ENCODE results near the gene PPP2R2C.

PPP2R2C gene

DNA sequence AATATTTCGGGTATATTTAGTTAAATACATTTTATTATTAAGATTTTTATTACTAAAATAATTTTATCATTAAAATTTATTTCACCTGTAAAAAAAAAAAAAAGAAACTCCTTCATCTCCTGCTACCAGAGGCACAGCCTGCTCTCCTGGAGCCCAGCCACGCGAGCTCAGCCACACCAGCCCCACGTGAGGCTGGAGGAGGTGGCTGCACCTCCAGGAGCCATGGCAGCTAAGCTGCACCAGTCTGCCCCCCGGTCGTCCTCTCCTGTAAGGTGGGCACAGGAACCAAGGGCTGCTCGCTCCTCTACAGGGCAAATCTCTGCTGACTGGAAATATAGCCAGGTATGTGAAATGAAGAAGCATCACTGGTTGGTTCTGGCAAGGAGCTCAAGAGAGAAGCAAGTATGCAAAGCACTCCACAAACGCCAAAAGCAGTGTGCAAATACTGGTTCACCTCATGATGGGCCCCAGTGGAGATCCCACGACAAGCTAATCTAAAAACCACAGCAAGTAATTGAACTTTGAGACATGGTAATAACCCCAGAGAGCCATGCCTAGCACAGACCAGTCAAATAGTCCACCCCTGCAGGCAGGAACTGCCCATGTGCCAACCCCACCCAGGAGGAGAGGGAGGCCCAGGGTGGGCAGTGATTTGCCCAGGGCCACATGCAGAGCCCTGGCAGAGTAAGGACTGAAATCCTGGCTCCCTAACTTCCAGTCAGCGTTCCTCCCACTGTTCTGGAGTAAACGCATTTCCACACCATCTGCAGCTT, 112.7 kb downstream of the PPP2R2C start:
- FAIRE-seq, result no peak

- no peak for FAIRE-seq
Measured at GRCh38 chr4:6357476-6357875, 114.9 kb downstream of the PPP2R2C start.

GRCh38 chr4:6356076-6356560, 116.3 kb downstream of the PPP2R2C start:
- no peak for FAIRE-seq

GRCh38 chr4:6355052-6355451, 117.4 kb downstream of the PPP2R2C start:
- FAIRE-seq, result no peak

DNA sequence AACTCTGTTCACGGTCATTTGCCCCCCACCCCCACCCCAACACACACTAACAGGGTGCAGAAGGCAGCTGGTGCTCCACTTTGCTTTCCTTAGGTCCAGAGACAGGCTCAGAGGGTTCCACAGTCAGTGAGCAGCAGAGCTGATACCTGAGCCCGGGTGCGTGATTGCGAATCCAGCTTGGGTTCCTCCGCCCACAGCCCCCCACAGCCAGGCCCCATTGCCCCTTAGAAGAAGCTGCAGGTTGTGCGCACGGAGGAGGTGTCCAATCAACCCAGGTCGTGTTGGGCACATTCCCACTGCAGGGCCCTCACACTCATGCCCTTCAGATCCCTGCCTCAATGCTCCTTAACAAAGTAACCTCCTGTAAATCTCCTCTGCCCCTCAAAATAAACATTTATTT, 117.8 kb downstream of the PPP2R2C start:
- no peak for FAIRE-seq

DNA sequence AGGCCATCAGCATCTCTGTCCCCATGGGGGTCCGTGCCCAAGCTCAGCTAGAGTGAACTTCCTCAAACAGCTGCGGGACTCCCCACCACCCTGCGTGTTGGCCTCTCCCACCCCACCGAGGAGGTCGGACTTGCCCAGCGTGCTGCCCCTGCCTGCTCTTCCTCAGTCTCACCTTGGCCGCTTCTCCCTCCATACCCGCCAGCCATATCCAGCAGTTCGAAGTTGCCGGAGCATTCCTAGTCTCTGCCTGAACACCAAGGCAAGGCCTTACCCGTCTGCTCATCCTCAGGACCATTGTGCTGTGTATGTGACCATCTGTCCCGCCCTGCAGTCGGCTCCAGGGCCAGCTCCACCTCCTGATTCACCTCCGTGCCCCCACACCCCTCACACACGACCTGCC, 118.3 kb downstream of the PPP2R2C start:
- no peak for FAIRE-seq

- no peak for FAIRE-seq
Measured at GRCh38 chr4:6352031-6352692, 120.3 kb downstream of the PPP2R2C start.

- FAIRE-seq, result no peak
Measured at GRCh38 chr4:6351246-6352000, 121.0 kb downstream of the PPP2R2C start.

DNA sequence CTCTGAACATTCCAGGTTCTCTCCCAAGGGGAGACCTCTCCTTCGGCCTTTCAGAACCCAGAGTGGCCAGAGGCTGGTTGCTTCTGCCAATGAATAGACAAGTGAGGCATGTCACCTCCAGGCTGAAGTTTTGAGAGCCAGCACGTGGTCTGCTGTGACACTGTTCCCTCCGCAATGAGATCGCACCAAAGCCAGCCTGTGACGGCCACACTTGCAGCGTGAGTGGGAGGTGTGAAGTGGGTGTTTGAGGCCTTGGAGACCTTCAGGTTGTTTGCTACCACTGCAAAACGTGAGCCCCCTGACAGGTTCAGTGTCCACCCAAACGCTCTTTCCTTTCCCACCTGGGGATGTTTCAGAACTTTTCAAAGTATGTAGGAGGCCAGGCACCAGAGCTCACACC, 121.8 kb downstream of the PPP2R2C start:
- no peak for FAIRE-seq

DNA sequence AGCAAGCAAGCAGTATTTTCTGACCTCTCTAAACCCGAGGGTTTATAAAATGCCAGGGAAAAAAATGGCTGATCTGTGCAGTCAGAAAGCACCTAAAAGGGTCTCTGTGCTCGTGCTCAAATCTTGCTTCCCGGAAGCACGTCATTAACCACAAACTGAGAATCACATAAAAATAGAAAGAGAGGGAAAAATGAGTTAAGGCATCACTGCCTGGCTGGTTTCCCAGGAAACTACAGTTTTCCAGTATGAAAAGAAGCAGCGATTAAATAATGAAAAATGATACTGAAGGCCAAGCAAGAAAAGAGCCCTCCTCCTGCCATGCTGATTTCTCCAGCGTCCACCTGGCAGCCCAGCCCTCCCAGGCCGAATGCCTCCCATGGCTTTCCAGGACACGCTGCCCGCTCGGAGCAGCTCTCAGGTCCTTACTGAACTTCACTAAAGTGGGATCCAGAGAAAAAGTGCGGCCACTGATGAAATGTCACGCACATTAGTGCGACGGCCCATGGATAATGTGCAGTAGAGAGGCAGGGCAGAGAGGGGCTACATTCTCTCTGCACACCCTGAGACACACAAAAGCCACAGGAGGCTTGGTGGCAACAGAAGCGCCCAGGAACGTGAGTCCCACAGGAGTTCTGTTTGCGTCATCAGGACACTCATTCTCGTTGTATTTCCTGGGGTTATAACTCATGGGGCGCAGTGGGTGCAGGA, 122.4 kb downstream of the PPP2R2C start:
- FAIRE-seq, result no peak

DNA sequence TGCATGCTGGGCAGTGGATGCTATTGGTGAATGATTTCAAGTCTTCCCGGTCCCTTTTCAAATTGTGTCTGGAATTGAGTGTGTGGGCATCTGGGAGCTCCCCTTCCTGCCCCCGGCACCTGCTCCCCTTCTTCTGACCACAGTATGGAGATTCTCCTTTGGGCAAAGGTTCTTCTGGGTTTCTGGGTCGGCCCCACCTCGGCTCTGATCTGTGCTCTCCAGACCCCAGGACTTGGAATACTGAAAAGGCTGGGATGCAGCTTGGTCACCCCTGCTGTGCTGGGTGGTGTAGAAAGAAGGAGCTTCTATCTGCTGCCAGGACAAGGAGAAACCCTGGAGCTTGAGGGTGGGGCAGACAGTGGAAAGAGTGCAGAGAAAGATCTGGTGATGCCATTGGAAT, 124.0 kb downstream of the PPP2R2C start:
- no peak for FAIRE-seq

DNA sequence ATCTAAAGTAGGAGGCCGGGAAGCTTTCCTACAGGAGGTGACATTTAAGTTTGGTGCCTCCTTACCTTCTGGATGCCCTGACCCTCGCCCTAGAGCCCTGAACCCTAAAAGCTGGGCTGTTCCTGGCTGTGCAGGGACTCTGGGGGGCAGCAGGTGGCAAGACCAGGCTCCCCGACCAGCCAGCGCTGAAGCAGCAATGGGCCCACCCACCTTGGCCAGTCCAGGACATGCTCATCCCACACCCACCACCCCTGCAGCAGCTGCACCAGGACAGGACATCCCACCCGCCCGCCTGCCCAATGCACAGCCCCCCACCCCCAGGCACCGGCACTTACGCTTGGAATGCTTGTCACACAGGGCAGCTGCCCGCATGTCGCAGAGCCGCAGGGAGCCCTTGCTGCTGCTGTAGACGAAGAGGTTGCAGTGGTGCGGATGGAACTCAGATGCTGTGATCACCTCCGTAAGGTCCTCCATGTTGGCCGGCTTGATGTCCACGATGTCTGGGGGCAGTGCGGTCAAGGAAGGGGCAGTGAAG, 124.8 kb downstream of the PPP2R2C start:
- FAIRE-seq, result no peak

- FAIRE-seq, result no peak
Measured at GRCh38 chr4:6346373-6347110, 125.9 kb downstream of the PPP2R2C start.

DNA sequence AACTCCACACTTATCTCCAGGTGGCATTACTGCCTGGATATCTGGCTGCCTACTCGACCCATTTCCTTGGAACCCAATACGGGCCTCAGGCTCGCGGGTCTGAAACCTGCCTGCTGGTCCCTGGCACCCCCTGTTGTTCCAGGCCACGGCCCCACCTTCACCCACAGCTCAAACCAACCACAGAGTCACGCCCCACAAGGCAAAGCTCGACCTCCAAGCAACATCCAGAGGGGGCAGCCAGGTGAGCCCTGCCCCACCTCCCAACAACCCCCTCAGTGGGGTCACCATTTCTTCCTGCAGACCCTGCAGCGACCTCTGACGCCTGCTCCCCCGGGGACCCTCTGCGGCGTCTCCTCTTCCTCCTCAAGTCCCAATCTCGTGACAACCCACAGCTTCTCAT, 126.5 kb downstream of the PPP2R2C start:
- FAIRE-seq, result no peak

- FAIRE-seq, result no peak
Measured at GRCh38 chr4:6345096-6345830, 127.2 kb downstream of the PPP2R2C start.

DNA sequence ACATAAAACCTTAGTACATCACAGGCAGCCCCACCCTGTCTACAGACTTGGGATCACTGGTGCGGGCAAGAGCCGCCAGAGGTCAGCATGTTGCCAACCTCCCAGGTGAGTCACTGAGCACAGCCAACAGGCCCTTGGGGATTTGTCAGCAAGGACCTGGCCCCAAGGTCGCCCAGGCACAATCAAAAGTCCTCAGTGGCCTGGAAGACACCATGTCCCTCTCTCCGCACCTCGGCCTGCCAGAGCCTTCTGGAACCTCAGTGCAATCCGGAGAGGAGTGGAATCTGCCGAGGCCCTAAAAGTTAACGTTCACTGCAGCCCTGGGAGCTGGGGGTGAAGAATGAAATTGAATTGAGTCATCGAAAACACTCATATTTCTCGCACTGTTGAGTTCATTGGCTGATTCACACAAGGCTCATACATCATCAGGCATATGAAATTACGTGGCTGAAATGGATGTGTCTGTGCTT, 128.4 kb downstream of the PPP2R2C start:
- FAIRE-seq, result no peak

- FAIRE-seq, result no peak
Measured at GRCh38 chr4:6342530-6343293, 129.7 kb downstream of the PPP2R2C start.

- FAIRE-seq, result no peak
Measured at GRCh38 chr4:6341696-6342095, 130.7 kb downstream of the PPP2R2C start.

GRCh38 chr4:6340446-6341015, 131.9 kb downstream of the PPP2R2C start:
- no peak for FAIRE-seq

Measured in TTC549 (cell line).